Measurements from ENCODE around the gene ATG101. TPM values are rescaled to one million over a fixed set of nuclear protein-coding genes. Genes with fewer than 3 reads are reported as not detected.

The ATG101 gene
- total RNA-seq (2014; rRNA removed; shearing (Covaris generic)) = 67.3 and 75.7 TPM in 2 replicates

GRCh38 chr12:52069327-52070184, at the start of gene ATG101:
ATG101 (plus strand) TSS chr12:52069978; CDS start chr12:52073651, 3,673 bp downstream.
- Histone ChIP-seq H3K4me3 (ENCODE audit: insufficient read depth, low read depth, low read length) (peak within 1 kb of the TSS; percentile 92), H3K36me3 (replicated peaks; ENCODE audit: control insufficient read depth, insufficient read depth, low read length) (peaks cover 5% of the 10 kb centered on the region), H3K27me3 (ENCODE audit: control insufficient read depth, insufficient read depth, low read length) (no peaks in the 10 kb centered on the region)
- peak; percentile 98 for DNase-seq

- peaks cover 39% of the 10 kb centered on the region for H3K27me3 ChIP-seq (ENCODE audit: control insufficient read depth, insufficient read depth, low read length)
- DNase-seq = peak; percentile 92
These were observed 49.0 kb upstream of the ATG101 start for GRCh38 chr12:52020539-52021336.

GRCh38 chr12:52022841-52023181, 47.0 kb upstream of the ATG101 start:
- H3K36me3 ChIP-seq (replicated peaks; ENCODE audit: control insufficient read depth, insufficient read depth, low read length) = no peaks in the 10 kb centered on the region
- peak; percentile 85 for DNase-seq
- H3K4me3 ChIP-seq (ENCODE audit: insufficient read depth, low read depth, low read length) = peak overlapping the region; percentile 53
- peaks cover 33% of the 10 kb centered on the region for H3K27me3 ChIP-seq (ENCODE audit: control insufficient read depth, insufficient read depth, low read length)

More at GRCh38 chr12:52020539-52021336, 49.0 kb upstream of the ATG101 start:
- Histone ChIP-seq H3K36me3 (replicated peaks; ENCODE audit: control insufficient read depth, insufficient read depth, low read length) (no peaks in the 10 kb centered on the region), H3K4me3 (ENCODE audit: insufficient read depth, low read depth, low read length) (no peak overlapping the region)

- peak overlapping the region; percentile 53 for H3K4me3 ChIP-seq (ENCODE audit: insufficient read depth, low read depth, low read length)
- no peaks in the 10 kb centered on the region for H3K36me3 ChIP-seq (replicated peaks; ENCODE audit: control insufficient read depth, insufficient read depth, low read length)
- DNase-seq = peak; percentile 99
- H3K27me3 ChIP-seq (ENCODE audit: control insufficient read depth, insufficient read depth, low read length) = peaks cover 33% of the 10 kb centered on the region
These were observed 46.4 kb upstream of the ATG101 start for GRCh38 chr12:52023182-52023975.

GRCh38 chr12:52023976-52024688, 45.6 kb upstream of the ATG101 start:
- Histone ChIP-seq H3K36me3 (replicated peaks; ENCODE audit: control insufficient read depth, insufficient read depth, low read length) (no peaks in the 10 kb centered on the region), H3K4me3 (ENCODE audit: insufficient read depth, low read depth, low read length) (peak overlapping the region; percentile 53), H3K27me3 (ENCODE audit: control insufficient read depth, insufficient read depth, low read length) (peaks cover 33% of the 10 kb centered on the region)
- DNase-seq = no peak

- peaks cover 33% of the 10 kb centered on the region for H3K27me3 ChIP-seq (ENCODE audit: control insufficient read depth, insufficient read depth, low read length)
- H3K4me3 ChIP-seq (ENCODE audit: insufficient read depth, low read depth, low read length) = no peak overlapping the region
- no peak for DNase-seq
- H3K36me3 ChIP-seq (replicated peaks; ENCODE audit: control insufficient read depth, insufficient read depth, low read length) = no peaks in the 10 kb centered on the region
These were observed 44.9 kb upstream of the ATG101 start for GRCh38 chr12:52024845-52025230.

- DNase-seq = no peak
- Histone ChIP-seq H3K27me3 (ENCODE audit: control insufficient read depth, insufficient read depth, low read length) (peaks cover 29% of the 10 kb centered on the region), H3K4me3 (ENCODE audit: insufficient read depth, low read depth, low read length) (no peak overlapping the region), H3K36me3 (replicated peaks; ENCODE audit: control insufficient read depth, insufficient read depth, low read length) (no peaks in the 10 kb centered on the region)
These were observed 43.5 kb upstream of the ATG101 start for GRCh38 chr12:52026263-52026662.

- DNase-seq = no peak
- H3K27me3 ChIP-seq (ENCODE audit: control insufficient read depth, insufficient read depth, low read length) = peaks cover 22% of the 10 kb centered on the region
- H3K36me3 ChIP-seq (replicated peaks; ENCODE audit: control insufficient read depth, insufficient read depth, low read length) = no peaks in the 10 kb centered on the region
- no peak overlapping the region for H3K4me3 ChIP-seq (ENCODE audit: insufficient read depth, low read depth, low read length)
These were observed 42.5 kb upstream of the ATG101 start for GRCh38 chr12:52027085-52027843.

- peak; percentile 92 for DNase-seq
These were observed 40.1 kb upstream of the ATG101 start for GRCh38 chr12:52029685-52030084.

GRCh38 chr12:52032446-52032803, 37.4 kb upstream of the ATG101 start:
- peak overlapping the region; percentile 24; the same call in 1 of the 2 replicates for H3K4me3 ChIP-seq (ENCODE audit: insufficient read depth, low read depth, low read length)
- H3K36me3 ChIP-seq (replicated peaks; ENCODE audit: control insufficient read depth, insufficient read depth, low read length) = no peaks in the 10 kb centered on the region
- DNase-seq = no peak
- peaks cover 30% of the 10 kb centered on the region for H3K27me3 ChIP-seq (ENCODE audit: control insufficient read depth, insufficient read depth, low read length)

More at GRCh38 chr12:52029685-52030084, 40.1 kb upstream of the ATG101 start:
- Histone ChIP-seq H3K4me3 (ENCODE audit: insufficient read depth, low read depth, low read length) (no peak overlapping the region), H3K27me3 (ENCODE audit: control insufficient read depth, insufficient read depth, low read length) (peaks cover 11% of the 10 kb centered on the region), H3K36me3 (replicated peaks; ENCODE audit: control insufficient read depth, insufficient read depth, low read length) (no peaks in the 10 kb centered on the region)

GRCh38 chr12:52032804-52033445, 36.9 kb upstream of the ATG101 start:
- DNase-seq = peak; percentile 98
- peak overlapping the region; percentile 42 for H3K4me3 ChIP-seq (ENCODE audit: insufficient read depth, low read depth, low read length)
- peaks cover 35% of the 10 kb centered on the region for H3K27me3 ChIP-seq (ENCODE audit: control insufficient read depth, insufficient read depth, low read length)
- no peaks in the 10 kb centered on the region for H3K36me3 ChIP-seq (replicated peaks; ENCODE audit: control insufficient read depth, insufficient read depth, low read length)

- DNase-seq = no peak
- Histone ChIP-seq H3K4me3 (ENCODE audit: insufficient read depth, low read depth, low read length) (peak overlapping the region; percentile 42), H3K36me3 (replicated peaks; ENCODE audit: control insufficient read depth, insufficient read depth, low read length) (no peaks in the 10 kb centered on the region), H3K27me3 (ENCODE audit: control insufficient read depth, insufficient read depth, low read length) (peaks cover 35% of the 10 kb centered on the region)
These were observed 36.2 kb upstream of the ATG101 start for GRCh38 chr12:52033446-52034140.

All from H7 (cell line).